ENCODE data around the gene SGMS1. TPM values are rescaled to one million over a fixed set of nuclear protein-coding genes. Genes with fewer than 3 reads are reported as not detected.

The SGMS1 gene
- total and polyA plus RNA-seq, 4 experiments from 2014 or later: 10.0 to 33.0 (median 20.3) TPM

GRCh38 chr10:50350366-50350765 lies 273.4 kb downstream of the SGMS1 start:
- peaks cover 0 to 4% of the 10 kb centered on the region in 2 donors for H3K9me3 ChIP-seq (ENCODE audit: control insufficient read depth in 1 of 2, low read length in 2 of 2)
- no peaks in the 10 kb centered on the region for H3K27me3 Mint-ChIP-seq
- ChIA-PET POLR2A (ENCODE audit: partially characterized antibody) (no interaction called here), CTCF (ENCODE audit: partially characterized antibody) (no interaction called here)
- no peak overlapping the region for H3K27ac Mint-ChIP-seq
- no peak overlapping the region for H3K4me3 ChIP-seq (ENCODE audit: low read length in 2 of 2)
- peaks cover 0 to 13% (median 7%) of the 10 kb centered on the region in 8 donors for H3K9me3 Mint-ChIP-seq
- H3K4me1 Mint-ChIP-seq: peaks cover 12 to 25% (median 14%) of the 10 kb centered on the region in 4 donors
- intact Hi-C loops (cut with micrococcal nuclease): no loop called here
- H3K27ac ChIP-seq (ENCODE audit: low read depth, low read length): no peak overlapping the region
- peaks cover 34 to 47% of the 10 kb centered on the region in 2 donors for H3K36me3 Mint-ChIP-seq
- no peak overlapping the region for H3K4me3 Mint-ChIP-seq
- no peaks in the 10 kb centered on the region for H3K27me3 ChIP-seq (ENCODE audit: insufficient read depth, low read length)
- H3K36me3 ChIP-seq (ENCODE audit: insufficient read depth, low read length): no peaks in the 10 kb centered on the region
- no peaks in the 10 kb centered on the region for H3K4me1 ChIP-seq (ENCODE audit: insufficient read depth, low read length)
- no peak for DNase-seq

- H3K27me3 Mint-ChIP-seq: no peaks in the 10 kb centered on the region
- Histone ChIP-seq H3K4me1 (ENCODE audit: insufficient read depth, low read length) (no peaks in the 10 kb centered on the region), H3K36me3 (ENCODE audit: insufficient read depth, low read length) (no peaks in the 10 kb centered on the region), H3K27me3 (ENCODE audit: insufficient read depth, low read length) (no peaks in the 10 kb centered on the region), H3K27ac (ENCODE audit: low read depth, low read length) (no peak overlapping the region), H3K4me3 (ENCODE audit: low read length in 2 of 2) (no peak overlapping the region), H3K9me3 (ENCODE audit: control insufficient read depth in 1 of 2, low read length in 2 of 2) (peaks cover 0 to 4% of the 10 kb centered on the region in 2 donors)
- no peak overlapping the region for H3K4me3 Mint-ChIP-seq
- H3K27ac Mint-ChIP-seq: no peak overlapping the region
- peaks cover 12 to 25% (median 14%) of the 10 kb centered on the region in 4 donors for H3K4me1 Mint-ChIP-seq
- ChIA-PET POLR2A (ENCODE audit: partially characterized antibody) (no interaction called here), CTCF (ENCODE audit: partially characterized antibody) (no interaction called here)
- intact Hi-C loops (cut with micrococcal nuclease): no loop called here
- no peak for DNase-seq
- peaks cover 0 to 11% (median 7%) of the 10 kb centered on the region in 8 donors for H3K9me3 Mint-ChIP-seq
- H3K36me3 Mint-ChIP-seq: peaks cover 30 to 43% of the 10 kb centered on the region in 2 donors
These were observed 274.2 kb downstream of the SGMS1 start for GRCh38 chr10:50349554-50349953.

- intact Hi-C loops (cut with micrococcal nuclease): no loop called here
- DNase-seq: no peak
- ChIA-PET POLR2A (ENCODE audit: partially characterized antibody) (no interaction called here), CTCF (ENCODE audit: partially characterized antibody) (interaction anchor here (1.4 kb wide), 1 partner anchor 49 kb away, joined by 3 read pairs; no protein-coding TSS in a partner anchor)
- Mint-ChIP-seq H3K4me3 (no peak overlapping the region), H3K36me3 (peaks cover 45 to 58% of the 10 kb centered on the region in 2 donors), H3K4me1 (peaks cover 12 to 25% (median 14%) of the 10 kb centered on the region in 4 donors), H3K9me3 (peaks cover 0 to 11% (median 7%) of the 10 kb centered on the region in 8 donors), H3K27me3 (no peaks in the 10 kb centered on the region), H3K27ac (peak overlapping the region in 1 of 7 donors; percentile 35)
- Histone ChIP-seq H3K4me1 (ENCODE audit: insufficient read depth, low read length) (no peaks in the 10 kb centered on the region), H3K9me3 (ENCODE audit: control insufficient read depth in 1 of 2, low read length in 2 of 2) (peaks cover 0 to 4% of the 10 kb centered on the region in 2 donors), H3K27ac (ENCODE audit: low read depth, low read length) (no peak overlapping the region), H3K36me3 (ENCODE audit: insufficient read depth, low read length) (peaks cover 10% of the 10 kb centered on the region), H3K4me3 (ENCODE audit: low read length in 2 of 2) (no peak overlapping the region), H3K27me3 (ENCODE audit: insufficient read depth, low read length) (no peaks in the 10 kb centered on the region)
These were observed 276.4 kb downstream of the SGMS1 start for GRCh38 chr10:50347394-50347802.

- Mint-ChIP-seq H3K27me3 (no peaks in the 10 kb centered on the region), H3K27ac (no peak overlapping the region), H3K4me1 (peaks cover 13 to 25% (median 14%) of the 10 kb centered on the region in 4 donors), H3K9me3 (peaks cover 0 to 11% (median 7%) of the 10 kb centered on the region in 8 donors), H3K36me3 (peaks cover 45 to 58% of the 10 kb centered on the region in 2 donors), H3K4me3 (no peak overlapping the region)
- peaks cover 0 to 4% of the 10 kb centered on the region in 2 donors for H3K9me3 ChIP-seq (ENCODE audit: control insufficient read depth in 1 of 2, low read length in 2 of 2)
- no peaks in the 10 kb centered on the region for H3K4me1 ChIP-seq (ENCODE audit: insufficient read depth, low read length)
- intact Hi-C loops (cut with micrococcal nuclease): no loop called here
- peaks cover 10% of the 10 kb centered on the region for H3K36me3 ChIP-seq (ENCODE audit: insufficient read depth, low read length)
- DNase-seq: no peak
- no peak overlapping the region for H3K27ac ChIP-seq (ENCODE audit: low read depth, low read length)
- ChIA-PET CTCF (ENCODE audit: partially characterized antibody) (interaction anchor here (1.1 to 1.4 kb wide), 2 partner anchors 21 to 50 kb away, joined by 3 to 4 read pairs; no protein-coding TSS in a partner anchor), POLR2A (ENCODE audit: partially characterized antibody) (no interaction called here)
- H3K27me3 ChIP-seq (ENCODE audit: insufficient read depth, low read length): no peaks in the 10 kb centered on the region
- no peak overlapping the region for H3K4me3 ChIP-seq (ENCODE audit: low read length in 2 of 2)
These were observed 276.8 kb downstream of the SGMS1 start for GRCh38 chr10:50346942-50347341.

GRCh38 chr10:50345545-50345944 lies 278.2 kb downstream of the SGMS1 start:
- no peak overlapping the region for H3K4me3 Mint-ChIP-seq
- H3K27ac Mint-ChIP-seq: no peak overlapping the region
- Histone ChIP-seq H3K27ac (ENCODE audit: low read depth, low read length) (no peak overlapping the region), H3K4me1 (ENCODE audit: insufficient read depth, low read length) (no peaks in the 10 kb centered on the region), H3K27me3 (ENCODE audit: insufficient read depth, low read length) (no peaks in the 10 kb centered on the region), H3K4me3 (ENCODE audit: low read length in 2 of 2) (no peak overlapping the region), H3K9me3 (ENCODE audit: control insufficient read depth in 1 of 2, low read length in 2 of 2) (peaks cover 0 to 4% of the 10 kb centered on the region in 2 donors), H3K36me3 (ENCODE audit: insufficient read depth, low read length) (peaks cover 10% of the 10 kb centered on the region)
- DNase-seq: no peak
- H3K9me3 Mint-ChIP-seq: peaks cover 0 to 9% (median 6%) of the 10 kb centered on the region in 8 donors
- H3K36me3 Mint-ChIP-seq: peaks cover 47 to 52% of the 10 kb centered on the region in 2 donors
- no peaks in the 10 kb centered on the region for H3K27me3 Mint-ChIP-seq
- intact Hi-C loops (cut with micrococcal nuclease): no loop called here
- POLR2A ChIA-PET (ENCODE audit: partially characterized antibody): no interaction called here
- H3K4me1 Mint-ChIP-seq: peaks cover 13 to 25% (median 14%) of the 10 kb centered on the region in 4 donors
- CTCF ChIA-PET (ENCODE audit: partially characterized antibody): no interaction called here

GRCh38 chr10:50343702-50344331 lies 279.9 kb downstream of the SGMS1 start:
- no peak for DNase-seq
- H3K27ac ChIP-seq (ENCODE audit: low read depth, low read length): no peak overlapping the region
- no peak overlapping the region for H3K27ac Mint-ChIP-seq
- H3K9me3 Mint-ChIP-seq: peaks cover 0 to 3% (median 0%) of the 10 kb centered on the region in 8 donors
- peaks cover 9 to 19% (median 15%) of the 10 kb centered on the region in 4 donors for H3K4me1 Mint-ChIP-seq
- intact Hi-C loops (cut with micrococcal nuclease): no loop called here
- ChIA-PET CTCF (ENCODE audit: partially characterized antibody) (no interaction called here), POLR2A (ENCODE audit: partially characterized antibody) (no interaction called here)
- no peaks in the 10 kb centered on the region for H3K9me3 ChIP-seq (ENCODE audit: control insufficient read depth in 1 of 2, low read length in 2 of 2)
- peaks cover 16% of the 10 kb centered on the region for H3K36me3 ChIP-seq (ENCODE audit: insufficient read depth, low read length)
- H3K36me3 Mint-ChIP-seq: peaks cover 40 to 51% of the 10 kb centered on the region in 2 donors
- no peak overlapping the region for H3K4me3 Mint-ChIP-seq
- no peaks in the 10 kb centered on the region for H3K4me1 ChIP-seq (ENCODE audit: insufficient read depth, low read length)
- H3K4me3 ChIP-seq (ENCODE audit: low read length in 2 of 2): no peak overlapping the region
- H3K27me3 ChIP-seq (ENCODE audit: insufficient read depth, low read length): no peaks in the 10 kb centered on the region
- no peaks in the 10 kb centered on the region for H3K27me3 Mint-ChIP-seq

- H3K27ac ChIP-seq (ENCODE audit: low read depth, low read length): no peak overlapping the region
- no peaks in the 10 kb centered on the region for H3K9me3 ChIP-seq (ENCODE audit: control insufficient read depth in 1 of 2, low read length in 2 of 2)
- peaks cover 6 to 10% (median 8%) of the 10 kb centered on the region in 4 donors for H3K4me1 Mint-ChIP-seq
- H3K27ac Mint-ChIP-seq: no peak overlapping the region
- H3K9me3 Mint-ChIP-seq: no peaks in the 10 kb centered on the region
- no peak overlapping the region for H3K4me3 Mint-ChIP-seq
- H3K36me3 ChIP-seq (ENCODE audit: insufficient read depth, low read length): peaks cover 16% of the 10 kb centered on the region
- H3K36me3 Mint-ChIP-seq: peaks cover 40 to 48% of the 10 kb centered on the region in 2 donors
- no peak overlapping the region for H3K4me3 ChIP-seq (ENCODE audit: low read length in 2 of 2)
- H3K4me1 ChIP-seq (ENCODE audit: insufficient read depth, low read length): no peaks in the 10 kb centered on the region
- ChIA-PET POLR2A (ENCODE audit: partially characterized antibody) (no interaction called here), CTCF (ENCODE audit: partially characterized antibody) (no interaction called here)
- DNase-seq: no peak
- intact Hi-C loops (cut with micrococcal nuclease): no loop called here
- H3K27me3 ChIP-seq (ENCODE audit: insufficient read depth, low read length): no peaks in the 10 kb centered on the region
- no peaks in the 10 kb centered on the region for H3K27me3 Mint-ChIP-seq
These were observed 281.8 kb downstream of the SGMS1 start for GRCh38 chr10:50341987-50342386.

Data from CD4-positive, alpha-beta memory T cell (primary cell).